Ectodermal cell (in vitro differentiated cells): ENCODE measurements around the gene GALNT16.

Source experiments
- H3K27ac ChIP-seq: 2 replicates; pipeline ENCODE4 v1.7.0; 2013; ENCODE audit warnings: mild to moderate bottlenecking, low read depth, low read length; ENCODE audit not compliant: insufficient read depth, poor library complexity, severe bottlenecking
- H3K27me3 ChIP-seq: 2 replicates; pipeline ENCODE4 v1.7.0; 2013; ENCODE audit warnings: mild to moderate bottlenecking, low read length; ENCODE audit not compliant: insufficient read depth, control insufficient read depth, poor library complexity, severe bottlenecking
- H3K36me3 ChIP-seq: one replicate; pipeline ENCODE4 v1.7.0; 2013; ENCODE audit warnings: low read length; ENCODE audit not compliant: control insufficient read depth, insufficient read depth
- H3K4me1 ChIP-seq: one replicate; pipeline ENCODE4 v1.7.0; 2013; ENCODE audit warnings: low read length; ENCODE audit not compliant: control insufficient read depth, insufficient read depth
- H3K4me3 ChIP-seq: 2 replicates; pipeline ENCODE4 v1.7.0; 2013; ENCODE audit warnings: low read depth, low read length, control low read depth; ENCODE audit not compliant: insufficient read depth
- H3K9me3 ChIP-seq: 2 replicates; pipeline ENCODE4 v1.7.0; 2013; ENCODE audit warnings: mild to moderate bottlenecking, low read length, moderate library complexity; ENCODE audit not compliant: control insufficient read depth
- WGBS, 2 experiments: methylation state at CpG; one replicate each; pipeline ENCODE4 v1.1.7; 2013; ENCODE audit warnings: missing lambda C conversion rate in 2 of 2; 5-methylcytosine and 5-hydroxymethylcytosine counted together

The GALNT16 gene

DNA sequence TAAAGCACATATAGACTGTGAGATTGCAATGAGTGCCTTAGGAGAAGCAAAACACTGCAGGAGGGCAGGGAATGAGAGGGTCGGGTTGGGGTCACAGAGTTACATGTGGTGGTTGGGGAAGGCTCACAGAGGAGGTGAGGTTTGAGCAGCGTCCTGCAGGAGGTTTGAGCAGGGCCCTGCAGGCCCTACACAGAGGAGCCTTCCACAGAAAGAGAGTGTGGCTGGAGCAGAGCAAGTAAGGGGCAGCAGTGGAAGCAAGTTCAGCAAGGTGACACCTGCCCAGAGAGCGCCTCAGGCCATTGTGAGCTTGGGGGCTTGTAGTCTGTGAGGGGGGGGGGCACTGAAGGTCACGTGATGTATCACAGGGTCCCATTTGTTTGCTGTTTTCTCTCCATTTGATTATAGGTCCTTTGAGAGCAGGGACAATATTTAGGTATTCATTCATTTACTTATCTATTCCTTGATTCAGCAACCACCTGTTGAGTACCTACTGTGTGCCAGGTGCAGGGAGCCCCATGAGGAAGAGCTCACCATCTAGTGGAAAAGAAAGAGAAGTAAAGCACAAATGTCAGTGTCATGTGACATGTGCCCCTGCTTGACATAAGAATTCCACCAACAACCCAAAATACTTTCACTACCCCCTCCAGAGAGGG, 56.6 kb downstream of the GALNT16 start:
- Histone ChIP-seq H3K4me1 (no peaks in the 10 kb centered on the region), H3K36me3 (no peaks in the 10 kb centered on the region), H3K27ac (no peak overlapping the region), H3K9me3 (no peaks in the 10 kb centered on the region), H3K27me3 (no peaks in the 10 kb centered on the region), H3K4me3 (no peak overlapping the region)
- whole genome bisulfite sequencing, 2 experiments = 76 to 79% methylated on average over 4 of the region's 4 CpGs

DNA sequence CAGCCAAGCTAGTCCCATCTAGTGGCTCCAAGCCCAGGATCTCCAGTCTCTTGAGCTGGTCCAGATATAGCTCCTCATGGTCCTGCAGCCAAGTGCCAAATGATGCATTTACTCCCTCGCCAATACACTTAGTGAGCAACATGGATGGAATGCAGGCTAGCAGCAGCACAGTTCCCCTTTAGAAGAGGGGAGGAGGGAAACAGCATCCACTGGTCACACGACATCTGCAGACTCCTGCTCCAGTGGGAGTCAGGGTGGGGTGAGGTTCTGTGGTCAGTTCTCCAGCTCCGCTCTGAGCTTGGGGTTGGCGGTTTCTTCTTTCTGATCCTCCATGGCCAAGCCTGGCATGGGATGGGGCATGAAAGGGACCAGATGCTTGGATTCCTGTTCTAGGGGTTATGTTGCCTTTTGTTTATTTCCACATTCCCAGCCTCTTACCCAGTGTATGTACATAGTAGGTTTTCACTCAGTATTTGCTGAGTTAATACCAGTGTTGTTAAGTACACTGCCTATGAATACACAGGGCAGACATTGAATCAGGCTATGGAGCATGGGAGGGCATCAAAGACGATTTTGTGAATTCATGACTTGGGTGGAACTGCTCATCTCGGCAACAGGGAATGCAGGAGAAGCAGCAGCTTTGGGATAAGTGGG, 57.3 kb downstream of the GALNT16 start:
- H3K27me3 ChIP-seq = no peaks in the 10 kb centered on the region

DNA sequence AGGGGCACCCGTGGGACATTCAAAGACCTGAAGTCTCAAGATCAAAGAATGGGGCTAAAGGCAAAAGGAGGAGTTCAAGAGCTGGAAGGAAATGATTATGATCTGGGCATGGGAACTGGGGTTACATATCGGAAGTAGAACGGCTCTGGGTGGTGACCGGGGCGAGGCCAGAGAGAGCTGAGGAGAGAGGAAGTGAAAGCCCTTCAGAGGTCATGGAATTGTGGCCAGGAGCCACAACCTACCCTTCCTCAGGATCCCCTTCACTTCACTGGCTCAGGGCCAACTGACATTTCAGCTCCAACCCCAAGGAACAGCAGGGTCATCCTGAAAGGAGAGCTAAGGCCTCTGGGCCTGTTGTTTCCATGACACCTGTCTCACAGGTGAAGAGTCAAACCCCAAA, 57.8 kb downstream of the GALNT16 start:
- no peaks in the 10 kb centered on the region for H3K36me3 ChIP-seq
- no peak overlapping the region for H3K27ac ChIP-seq
- no peaks in the 10 kb centered on the region for H3K9me3 ChIP-seq
- 91 to 92% methylated on average over 5 of the region's 5 CpGs for WGBS, 2 experiments
- no peaks in the 10 kb centered on the region for H3K4me1 ChIP-seq
- H3K27me3 ChIP-seq = no peaks in the 10 kb centered on the region
- H3K4me3 ChIP-seq = no peak overlapping the region

More for the DNA sequence above, 57.3 kb downstream of the GALNT16 start:
- Histone ChIP-seq H3K36me3 (no peaks in the 10 kb centered on the region), H3K4me3 (no peak overlapping the region), H3K27ac (no peak overlapping the region), H3K4me1 (no peaks in the 10 kb centered on the region), H3K9me3 (no peaks in the 10 kb centered on the region)
- 89 to 95% methylated on average over 6 of the region's 6 CpGs for WGBS, 2 experiments

DNA sequence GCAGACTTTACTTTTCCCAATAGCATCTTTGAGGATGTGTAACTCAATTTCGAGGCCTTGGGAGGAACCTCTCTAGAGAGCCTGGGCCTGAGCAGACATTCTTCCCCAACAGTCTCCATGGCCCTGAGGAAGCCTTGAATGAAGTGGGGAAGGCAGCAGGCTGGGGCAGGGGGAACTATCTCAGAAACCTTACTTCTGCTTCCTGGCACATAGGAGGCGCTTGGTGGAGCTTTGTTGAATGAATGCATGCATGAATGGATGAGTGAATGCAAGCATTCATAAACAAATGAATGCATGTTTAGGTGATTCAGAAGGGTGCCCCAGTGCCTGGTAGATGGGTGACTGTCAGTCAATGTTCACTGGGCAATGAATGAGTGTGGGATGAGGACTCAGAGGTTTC, 58.3 kb downstream of the GALNT16 start:
- Histone ChIP-seq H3K27ac (no peak overlapping the region), H3K4me3 (no peak overlapping the region), H3K4me1 (no peaks in the 10 kb centered on the region), H3K27me3 (no peaks in the 10 kb centered on the region), H3K36me3 (no peaks in the 10 kb centered on the region), H3K9me3 (no peaks in the 10 kb centered on the region)
- WGBS, 2 experiments = 91 to 95% methylated on average over 2 of the region's 2 CpGs

DNA sequence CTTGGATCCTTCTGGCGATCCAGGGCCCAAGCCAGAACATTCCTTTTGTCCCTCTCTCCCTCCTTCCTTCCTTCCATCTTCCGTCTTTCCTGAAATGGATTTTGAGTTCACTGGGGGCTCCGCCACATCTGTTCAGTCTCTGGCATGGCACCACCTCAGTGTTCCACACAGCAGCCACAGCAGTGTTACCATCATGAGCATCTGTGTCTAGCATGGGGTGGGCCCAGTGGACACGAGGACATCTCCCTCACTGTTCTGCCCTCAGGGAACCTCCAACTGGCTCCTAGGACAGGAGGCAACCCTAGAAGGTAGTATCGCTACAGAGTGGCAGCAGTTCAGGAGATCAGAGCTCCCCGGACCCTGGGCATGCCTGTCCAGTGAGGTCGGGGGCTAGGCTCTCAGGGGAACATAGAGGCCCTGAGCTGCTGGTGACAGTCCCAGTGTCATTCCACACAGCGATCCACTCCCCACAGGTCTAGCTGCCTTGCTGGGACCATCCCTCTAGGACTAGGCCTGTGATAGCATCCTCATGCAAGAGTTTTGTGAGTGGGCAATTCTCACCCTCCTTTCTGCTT, 59.0 kb downstream of the GALNT16 start:
- no peak overlapping the region for H3K27ac ChIP-seq
- H3K4me3 ChIP-seq = no peak overlapping the region
- H3K9me3 ChIP-seq = no peaks in the 10 kb centered on the region
- H3K27me3 ChIP-seq = no peaks in the 10 kb centered on the region
- no peaks in the 10 kb centered on the region for H3K4me1 ChIP-seq
- 94% methylated on average over 8 of the region's 8 CpGs for WGBS, 2 experiments
- H3K36me3 ChIP-seq = no peaks in the 10 kb centered on the region

DNA sequence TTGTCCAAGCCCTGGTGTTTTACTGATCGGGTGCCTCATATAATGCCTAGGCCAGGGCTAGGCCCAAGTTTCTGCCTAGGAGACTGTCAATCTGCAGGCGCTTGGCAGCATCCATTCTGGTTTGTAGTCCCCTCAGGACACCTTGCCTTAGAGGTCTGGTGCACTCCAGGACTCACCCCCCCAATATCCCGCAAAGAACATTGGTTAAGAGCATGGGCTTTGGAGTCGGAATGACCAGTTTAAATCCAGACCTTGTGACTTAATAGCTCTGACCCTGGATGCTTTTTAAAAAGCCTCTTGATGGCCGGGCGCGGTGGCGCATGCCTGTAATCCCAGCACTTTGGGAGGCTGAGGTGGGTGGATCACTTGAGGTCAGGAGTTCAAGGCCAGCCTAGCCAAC, 60.0 kb downstream of the GALNT16 start:
- WGBS, 2 experiments = 92 to 97% methylated on average over 8 of the region's 8 CpGs
- H3K4me3 ChIP-seq = no peak overlapping the region

DNA sequence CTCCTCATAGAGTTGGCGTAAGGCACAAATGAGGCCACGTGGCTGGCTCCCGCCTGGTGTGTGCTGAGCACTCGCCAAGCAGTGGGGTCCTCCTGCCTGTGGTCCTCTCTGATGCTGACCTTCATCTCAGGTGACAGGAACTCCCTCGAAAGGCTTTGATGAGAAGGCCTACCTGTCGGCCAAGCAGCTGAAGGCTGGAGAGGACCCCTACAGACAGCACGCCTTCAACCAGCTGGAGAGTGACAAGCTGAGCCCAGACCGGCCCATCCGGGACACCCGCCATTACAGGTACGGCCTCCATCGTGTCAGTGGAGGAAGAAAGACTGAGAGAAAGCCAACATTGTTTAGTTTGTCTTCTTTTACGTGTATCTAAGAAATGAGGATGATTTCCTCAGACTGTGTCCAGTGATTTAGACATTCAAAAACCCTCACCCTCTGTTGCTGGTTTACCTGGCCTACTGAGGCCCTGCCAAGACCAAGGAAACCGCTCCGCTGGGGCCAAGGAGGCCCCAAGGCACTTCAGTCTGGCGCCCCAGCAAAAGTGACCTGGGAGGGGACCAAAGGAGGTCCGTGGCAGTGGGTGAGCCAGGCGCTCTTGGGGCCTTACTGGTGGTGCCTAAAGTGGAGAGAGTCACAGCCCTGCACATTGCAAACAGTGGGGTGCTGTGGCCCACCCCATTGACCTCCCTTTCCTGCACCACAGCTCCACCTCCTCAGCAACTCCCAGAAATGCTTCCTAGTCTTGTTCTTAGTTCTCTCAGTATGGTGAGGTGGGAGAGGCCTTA, 60.8 kb downstream of the GALNT16 start:
- H3K9me3 ChIP-seq = no peaks in the 10 kb centered on the region
- no peaks in the 10 kb centered on the region for H3K27me3 ChIP-seq
- no peaks in the 10 kb centered on the region for H3K4me1 ChIP-seq
- H3K27ac ChIP-seq = no peak overlapping the region
- 94 to 97% methylated on average over 18 of the region's 18 CpGs for WGBS, 2 experiments
- no peak overlapping the region for H3K4me3 ChIP-seq
- no peaks in the 10 kb centered on the region for H3K36me3 ChIP-seq

More for the DNA sequence above, 60.0 kb downstream of the GALNT16 start:
- Histone ChIP-seq H3K4me1 (no peaks in the 10 kb centered on the region), H3K27me3 (no peaks in the 10 kb centered on the region), H3K27ac (no peak overlapping the region), H3K9me3 (no peaks in the 10 kb centered on the region), H3K36me3 (no peaks in the 10 kb centered on the region)

DNA sequence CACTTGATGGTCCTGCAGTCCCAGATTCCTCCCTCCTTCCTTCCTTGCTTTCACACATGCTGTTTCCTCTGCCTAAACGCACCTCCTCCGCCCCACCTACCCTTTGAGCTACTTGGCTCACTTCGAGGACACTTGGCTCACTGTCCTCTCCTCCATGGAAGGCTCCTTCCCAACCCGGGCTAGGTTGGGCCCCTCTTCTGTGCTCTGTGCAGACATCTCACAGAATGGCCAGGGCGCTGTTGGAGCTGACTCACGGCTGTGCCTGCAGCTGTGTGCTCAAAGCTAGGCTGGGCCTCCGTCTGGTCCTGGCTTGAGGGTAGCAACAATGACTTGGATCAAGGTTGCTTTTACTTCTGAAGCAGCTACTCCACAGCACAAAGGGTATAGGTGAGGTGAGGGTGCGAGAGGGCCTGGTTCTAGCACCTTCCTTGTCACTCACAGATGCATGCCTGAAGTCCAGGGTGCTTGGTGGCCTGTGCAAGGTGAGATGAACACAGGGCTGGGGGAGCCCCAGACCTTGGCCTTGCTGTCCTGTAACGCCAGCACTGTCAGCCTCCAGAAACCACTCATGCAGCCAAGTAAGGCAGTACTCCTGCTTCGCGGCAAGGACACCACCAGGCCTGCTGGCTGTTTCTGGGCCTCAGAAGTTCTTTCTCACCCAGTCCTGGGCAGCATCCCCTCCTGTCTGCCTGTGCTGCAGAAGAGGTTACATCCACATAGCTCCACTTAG, 61.8 kb downstream of the GALNT16 start:
- Histone ChIP-seq H3K36me3 (no peaks in the 10 kb centered on the region), H3K27me3 (no peaks in the 10 kb centered on the region), H3K4me3 (no peak overlapping the region), H3K27ac (no peak overlapping the region), H3K4me1 (no peaks in the 10 kb centered on the region), H3K9me3 (no peaks in the 10 kb centered on the region)
- WGBS, 2 experiments = 88 to 92% methylated on average over 11 of the region's 11 CpGs

DNA sequence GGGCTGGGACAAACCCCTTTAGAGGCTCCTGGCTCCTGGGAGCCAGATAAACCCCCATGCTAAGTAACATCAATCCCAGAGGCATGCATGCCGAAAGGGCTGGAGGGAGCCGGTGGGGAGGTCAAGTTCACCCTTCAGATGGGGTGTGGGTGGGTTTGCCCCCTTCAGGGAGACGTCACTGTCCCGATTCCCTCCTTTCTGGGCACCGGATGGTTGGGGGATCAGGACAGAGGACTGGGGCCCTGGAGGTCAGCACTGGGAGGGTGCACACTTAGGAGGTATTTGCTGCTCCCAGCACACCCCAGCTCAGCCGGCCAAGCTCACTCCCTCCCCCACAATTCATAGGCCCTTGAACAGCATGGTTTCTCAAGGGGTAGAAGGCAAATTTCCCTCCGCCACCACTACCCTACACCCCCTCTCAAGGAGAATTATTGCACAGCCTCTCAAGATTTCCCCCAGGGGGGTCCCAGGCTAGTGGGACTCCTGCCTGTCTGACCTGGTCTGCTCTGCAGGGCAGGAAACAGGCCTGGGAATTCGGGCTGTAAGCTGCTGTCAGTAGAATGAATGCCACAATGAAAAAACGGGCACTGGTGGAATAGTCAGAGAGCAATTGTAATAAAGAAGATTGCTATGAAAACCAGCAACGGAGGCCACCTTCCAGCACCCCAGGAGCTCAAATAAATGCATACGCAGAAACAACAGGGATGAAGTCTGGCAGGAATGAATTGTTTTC, 63.5 kb downstream of the GALNT16 start:
- H3K36me3 ChIP-seq = no peaks in the 10 kb centered on the region
- H3K9me3 ChIP-seq = no peaks in the 10 kb centered on the region
- H3K27ac ChIP-seq = no peak overlapping the region
- no peaks in the 10 kb centered on the region for H3K4me1 ChIP-seq
- no peaks in the 10 kb centered on the region for H3K27me3 ChIP-seq
- WGBS, 2 experiments = 55 to 60% methylated on average over 11 of the region's 11 CpGs
- H3K4me3 ChIP-seq = no peak overlapping the region
